ENCODE data around the gene CNKSR3.

The CNKSR3 gene

GRCh38 chr6:154537511-154538325 lies 27.2 kb upstream of the CNKSR3 start:
- TF ChIP-seq CTCF (IDR thresholded peaks at IDR 0.05; ENCODE audit: control extremely low read depth, extremely low read depth, low read depth, missing control alignments), result no peak
- ChIA-PET POLR2A (no interaction called here), CTCF (interaction anchor here (0.8 to 1.9 kb wide), 4 partner anchors 9 to 82 kb away, joined by 3 to 5 read pairs (median 4); no protein-coding TSS in a partner anchor)
- no peak for DNase-seq (ENCODE audit: extremely low spot score)

GRCh38 chr6:154536999-154537398 lies 26.5 kb upstream of the CNKSR3 start:
- DNase-seq (ENCODE audit: extremely low spot score), result no peak
- POLR2A ChIA-PET, result no interaction called here

GRCh38 chr6:154536255-154536654 lies 25.8 kb upstream of the CNKSR3 start:
- TF ChIP-seq CTCF (IDR thresholded peaks at IDR 0.05; ENCODE audit: control extremely low read depth, extremely low read depth, low read depth, missing control alignments), result no peak
- ChIA-PET POLR2A (no interaction called here), CTCF (no interaction called here)
- DNase-seq (ENCODE audit: extremely low spot score), result no peak

More at GRCh38 chr6:154536999-154537398, 26.5 kb upstream of the CNKSR3 start:
- no peak for TF ChIP-seq CTCF (IDR thresholded peaks at IDR 0.05; ENCODE audit: control extremely low read depth, extremely low read depth, low read depth, missing control alignments)
- CTCF ChIA-PET, result interaction anchor here (0.8 to 1.9 kb wide), 3 partner anchors 9 to 20 kb away, joined by 3 to 5 read pairs (median 4); no protein-coding TSS in a partner anchor

- POLR2A ChIA-PET, result no interaction called here
- no peak for TF ChIP-seq CTCF (IDR thresholded peaks at IDR 0.05; ENCODE audit: control extremely low read depth, extremely low read depth, low read depth, missing control alignments)
- CTCF ChIA-PET, result interaction anchor here (1.4 kb wide), 1 partner anchor 29 kb away, joined by 3 read pairs; no protein-coding TSS in a partner anchor
- no peak for DNase-seq (ENCODE audit: extremely low spot score)
Observed at GRCh38 chr6:154535851-154536250, 25.4 kb upstream of the CNKSR3 start.

GRCh38 chr6:154535147-154535546 lies 24.7 kb upstream of the CNKSR3 start:
- DNase-seq (ENCODE audit: extremely low spot score), result no peak
- ChIA-PET POLR2A (no interaction called here), CTCF (interaction anchor here (1.4 kb wide), 1 partner anchor 29 kb away, joined by 3 read pairs; no protein-coding TSS in a partner anchor)
- TF ChIP-seq CTCF (IDR thresholded peaks at IDR 0.05; ENCODE audit: control extremely low read depth, extremely low read depth, low read depth, missing control alignments), result no peak

- POLR2A ChIA-PET, result no interaction called here
- TF ChIP-seq CTCF (IDR thresholded peaks at IDR 0.05; ENCODE audit: control extremely low read depth, extremely low read depth, low read depth, missing control alignments), result no peak
Observed at GRCh38 chr6:154534531-154534930, 24.0 kb upstream of the CNKSR3 start.

More at GRCh38 chr6:154534531-154534930, 24.0 kb upstream of the CNKSR3 start:
- CTCF ChIA-PET, result interaction anchor here (1.4 kb wide), 1 partner anchor 30 kb away, joined by 3 read pairs; no protein-coding TSS in a partner anchor
- no peak for DNase-seq (ENCODE audit: extremely low spot score)
